CD4-positive, alpha-beta T cell treated with Interleukin-12 subunit alpha and Interleukin-12 subunit beta, for 1 hour (primary cell): ENCODE measurements around the gene DSCAML1.

Experiments
- DNase-seq: peaks from one replicate; pipeline ENCODE4 v3.0.0-alpha.2; 2020

The DSCAML1 gene

DNA sequence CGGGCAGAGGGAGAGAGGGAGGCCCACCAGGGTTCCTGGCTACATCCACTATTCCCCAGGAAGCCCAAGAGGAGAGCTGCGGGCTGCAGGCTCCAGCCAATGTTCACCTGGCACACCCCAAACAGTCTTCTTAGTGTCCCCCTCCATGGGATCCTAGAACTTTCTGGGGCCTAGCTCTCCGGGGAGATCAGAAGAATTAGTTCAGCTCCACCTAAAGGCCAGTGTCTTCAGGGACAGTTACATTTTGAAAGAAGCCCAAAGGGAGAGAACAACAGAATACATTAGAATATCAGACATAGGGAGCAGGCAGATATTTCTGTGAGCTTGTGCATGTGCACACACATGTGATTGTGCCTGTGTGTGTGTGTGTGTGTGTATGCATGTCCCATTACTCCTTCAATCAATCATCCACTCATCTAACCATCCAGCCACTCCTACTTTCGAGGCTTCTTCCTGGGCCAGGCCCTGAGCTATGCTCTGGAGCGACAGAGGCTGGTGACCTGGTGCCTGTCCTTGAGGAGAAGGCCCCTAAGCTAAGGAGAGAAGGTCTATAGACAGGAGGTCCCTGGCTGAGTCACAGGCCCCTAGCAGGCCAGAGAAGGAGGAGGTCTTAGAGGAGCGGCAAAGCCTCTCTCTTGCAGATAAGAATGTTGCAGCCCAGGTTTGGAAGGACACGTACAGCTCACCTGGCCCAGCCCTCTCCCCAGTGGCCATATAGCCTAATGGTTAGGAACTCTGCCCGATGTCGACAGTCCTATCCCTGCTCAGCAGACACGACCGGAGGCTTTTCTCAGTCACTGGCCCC lies 165.5 kb downstream of the DSCAML1 start:
- no peak for DNase-seq

DNA sequence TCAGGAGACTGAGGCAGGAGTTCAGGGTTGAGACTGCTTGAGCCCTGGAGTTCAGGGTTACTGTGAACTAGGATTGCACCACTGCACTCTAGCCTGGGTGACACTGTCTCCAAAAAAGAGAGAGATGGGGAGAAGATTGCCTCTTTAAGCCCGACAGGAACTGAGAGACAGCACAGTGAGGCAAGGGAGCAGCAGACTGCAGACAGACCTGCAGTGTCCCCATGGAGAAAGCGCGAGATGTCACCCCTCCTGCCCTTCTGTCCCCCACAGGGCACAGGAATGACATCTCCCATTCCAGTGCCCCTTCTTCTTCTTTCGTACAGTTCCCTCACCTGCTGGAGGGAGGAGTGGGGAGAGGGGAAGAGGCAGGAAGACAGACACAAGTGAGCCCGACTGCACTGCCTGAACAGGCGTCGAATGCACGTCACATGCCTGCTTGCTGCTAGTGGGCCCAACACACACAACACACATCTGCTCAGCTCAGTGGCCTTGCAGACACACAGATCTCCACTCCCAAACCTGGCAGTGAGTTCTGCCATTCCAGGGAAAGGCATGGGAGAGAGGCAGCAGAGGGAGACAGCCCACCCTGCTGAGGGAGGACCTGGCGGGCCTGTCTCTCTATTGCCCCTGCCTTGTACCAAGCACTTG lies 167.0 kb downstream of the DSCAML1 start:
- DNase-seq = no peak

DNA sequence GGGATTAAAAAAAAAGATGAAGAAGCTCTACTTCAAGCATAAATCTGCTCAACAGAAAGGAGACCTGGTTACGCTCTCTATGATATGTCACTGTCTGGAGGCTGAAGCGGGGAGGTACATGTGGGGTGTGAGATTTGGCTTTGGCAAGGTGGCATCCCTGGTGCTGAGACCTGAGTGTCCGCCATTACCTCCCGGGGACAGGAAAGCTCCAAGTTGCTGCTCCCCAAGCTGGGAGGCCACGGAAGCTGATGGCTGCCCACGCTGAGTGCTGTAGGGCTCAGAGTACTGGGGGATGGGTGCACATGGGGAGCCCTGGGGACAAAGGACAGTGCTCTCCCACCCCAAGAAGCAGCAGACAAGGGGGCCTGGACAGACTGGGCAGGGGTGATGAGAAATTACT lies 167.9 kb downstream of the DSCAML1 start:
- DNase-seq = no peak

DNA sequence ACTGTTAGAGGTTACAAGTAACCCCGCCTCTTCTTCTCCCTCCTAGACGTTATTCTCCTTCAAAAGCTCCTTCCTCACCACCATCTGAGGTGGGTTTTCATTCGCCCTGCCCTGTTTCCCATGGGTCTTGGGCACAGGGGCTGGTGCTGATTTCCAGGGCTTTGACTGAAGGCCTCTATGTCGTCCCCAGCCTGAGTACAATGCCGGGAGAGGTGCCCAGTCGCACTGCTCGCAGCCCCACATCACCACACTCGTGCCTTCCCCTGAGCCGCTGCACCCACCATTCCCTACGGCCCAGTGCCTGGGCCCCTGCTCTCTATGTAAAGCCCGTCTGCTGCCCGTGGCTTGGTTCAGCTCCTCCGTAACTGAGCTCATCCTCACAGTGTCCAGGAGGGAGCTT lies 169.8 kb downstream of the DSCAML1 start:
- no peak for DNase-seq

DNA sequence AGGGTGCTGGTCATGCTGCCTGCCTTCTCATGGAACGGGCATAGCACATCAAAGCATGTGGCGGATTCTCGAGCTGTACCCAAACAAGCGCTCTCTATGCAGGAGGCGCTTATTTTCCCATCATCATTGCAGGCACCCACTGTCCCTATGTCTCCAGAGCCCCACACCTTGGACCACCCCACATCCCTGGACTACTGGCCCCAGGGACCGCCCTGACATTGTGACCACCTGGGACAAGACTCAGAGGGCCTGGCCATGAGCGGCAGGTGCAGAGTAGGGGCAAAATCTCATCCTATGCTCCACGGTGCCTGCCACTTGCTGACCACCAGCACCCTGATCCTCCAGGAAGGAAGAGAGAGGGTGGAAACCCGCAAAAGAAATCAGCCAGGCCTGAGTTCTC lies 170.4 kb downstream of the DSCAML1 start:
- no peak for DNase-seq

DNA sequence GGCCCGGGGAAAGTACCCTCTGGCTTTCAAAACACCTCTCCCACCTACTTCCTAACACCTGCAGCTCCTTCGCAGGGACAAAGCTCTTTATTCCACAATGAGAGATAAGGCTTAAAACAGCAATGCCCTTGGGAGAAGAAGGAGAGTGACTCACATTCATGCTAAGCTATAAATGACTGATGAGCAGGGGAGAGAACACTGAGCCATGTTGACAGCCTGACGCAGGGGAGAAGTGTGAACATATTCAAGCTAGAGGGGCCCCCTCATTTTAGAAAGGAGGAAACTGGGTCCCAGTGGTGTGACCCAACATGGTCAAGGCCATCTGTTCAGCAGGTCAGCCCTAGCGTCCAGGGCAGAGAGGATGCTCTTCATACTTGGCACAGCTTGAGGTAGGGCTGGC lies 171.8 kb downstream of the DSCAML1 start:
- DNase-seq = no peak

DNA sequence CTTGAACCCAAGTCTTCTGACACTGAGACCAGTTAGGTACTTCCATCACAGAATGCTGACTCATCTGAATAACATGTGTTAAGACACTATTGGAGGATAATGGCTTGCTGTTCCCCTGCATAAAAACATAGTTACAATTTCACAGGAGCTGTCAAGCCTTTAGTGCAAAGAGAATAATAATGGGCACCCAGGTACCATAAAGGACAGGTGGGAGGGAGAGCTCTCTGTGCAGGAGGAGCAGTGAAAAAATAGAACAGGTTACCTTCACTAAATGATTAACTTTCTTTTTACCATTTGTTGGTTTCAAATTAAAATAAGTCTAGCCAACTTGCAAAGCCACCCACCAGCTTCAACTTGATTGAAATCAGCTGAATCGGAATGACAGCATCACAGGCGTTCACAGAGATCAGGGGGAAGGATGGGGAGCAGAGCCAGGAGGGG lies 173.2 kb downstream of the DSCAML1 start:
- DNase-seq = no peak

DNA sequence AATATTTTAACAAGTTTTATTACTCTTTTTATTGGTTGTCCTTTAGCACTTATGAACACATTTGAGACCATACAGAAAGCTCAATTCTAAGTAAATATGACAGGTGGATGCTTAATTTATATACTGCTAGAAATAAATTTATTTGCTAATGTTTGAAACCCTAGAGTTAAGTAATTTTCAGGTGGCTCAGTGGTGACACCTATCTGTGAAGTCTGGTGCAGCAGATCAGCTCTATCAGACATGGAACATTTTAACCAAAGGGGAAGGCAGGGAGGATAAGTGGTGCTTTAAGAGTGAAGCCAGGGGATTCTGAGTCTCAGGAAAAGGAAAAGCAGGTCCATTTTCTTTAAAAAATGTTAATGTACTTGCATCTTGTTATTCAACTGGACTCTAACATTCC lies 175.8 kb downstream of the DSCAML1 start:
- no peak for DNase-seq

DNA sequence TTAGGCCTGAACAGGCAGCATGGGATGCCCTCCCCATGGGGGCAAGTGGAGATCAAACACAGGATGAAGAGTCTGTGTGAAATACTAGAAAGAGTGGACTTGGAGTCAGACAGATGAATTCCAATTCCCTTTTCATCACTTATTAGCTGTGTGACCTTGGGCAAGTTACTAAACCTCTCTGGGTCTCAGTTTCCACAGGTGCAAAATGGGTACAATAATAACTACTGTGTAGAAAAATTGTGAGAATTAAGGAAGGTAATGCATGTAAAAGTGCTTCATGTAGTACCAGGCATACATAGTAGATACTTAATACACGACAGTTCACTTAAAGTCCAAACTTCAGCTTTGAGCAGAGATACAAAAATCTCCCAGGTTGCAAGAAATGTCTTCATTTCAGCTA lies 176.4 kb downstream of the DSCAML1 start:
- DNase-seq = no peak

DNA sequence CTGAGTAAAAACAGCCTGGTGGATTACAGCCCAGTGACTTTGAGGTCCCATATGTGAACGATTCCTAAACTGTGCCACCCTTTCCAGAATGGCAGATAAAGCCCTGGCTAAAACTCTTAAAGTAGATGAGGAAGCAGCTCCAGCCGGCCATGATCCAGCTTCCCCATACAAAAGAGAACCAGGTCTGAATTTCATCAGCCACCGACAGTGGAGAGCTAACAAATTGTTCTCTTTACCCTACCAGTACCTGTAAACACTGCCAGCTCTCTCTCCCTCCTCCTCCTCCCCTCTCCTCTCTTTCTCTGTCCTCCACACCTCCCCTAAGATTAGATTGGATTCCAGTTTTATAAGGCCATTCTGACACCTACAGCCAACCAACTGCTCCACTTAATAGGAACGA lies 176.9 kb downstream of the DSCAML1 start:
- no peak for DNase-seq

DNA sequence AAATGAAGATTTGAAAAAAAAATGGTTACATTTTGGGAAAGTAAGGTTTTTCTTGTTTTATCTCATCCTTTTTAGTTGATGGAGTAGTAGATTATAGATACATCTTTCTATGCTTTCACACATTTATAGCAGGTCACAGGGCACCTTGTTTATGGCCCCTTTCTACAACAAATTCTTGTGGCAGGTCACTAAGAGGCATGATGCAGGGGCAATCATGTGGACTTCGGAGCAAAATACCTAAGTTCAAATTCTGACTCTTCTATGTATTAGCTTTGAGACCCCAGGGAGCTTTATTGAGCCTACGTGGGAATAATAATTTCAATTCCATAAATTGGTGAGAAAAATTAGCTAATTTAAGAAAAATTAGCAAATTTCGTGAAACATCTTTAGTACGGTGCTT lies 177.4 kb downstream of the DSCAML1 start:
- no peak for DNase-seq

DNA sequence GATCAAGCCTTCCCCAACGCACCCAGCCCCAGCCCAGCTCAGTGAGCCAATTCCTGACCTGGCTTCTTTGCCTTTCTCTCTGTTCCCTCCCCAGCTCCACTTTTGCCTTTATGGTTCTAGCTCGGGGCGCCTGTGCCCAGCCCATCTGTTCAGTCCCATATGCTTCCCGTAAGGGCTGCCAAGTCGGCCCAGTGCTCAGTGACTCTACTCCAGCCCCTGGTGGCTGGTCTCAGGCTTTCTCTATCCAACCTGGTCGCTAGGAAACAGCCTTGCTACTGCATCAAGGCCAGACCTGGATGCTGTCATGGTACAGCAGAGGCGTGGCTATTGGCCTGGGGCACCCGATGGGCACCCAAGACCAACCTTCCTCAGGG lies 178.0 kb downstream of the DSCAML1 start:
- no peak for DNase-seq

DNA sequence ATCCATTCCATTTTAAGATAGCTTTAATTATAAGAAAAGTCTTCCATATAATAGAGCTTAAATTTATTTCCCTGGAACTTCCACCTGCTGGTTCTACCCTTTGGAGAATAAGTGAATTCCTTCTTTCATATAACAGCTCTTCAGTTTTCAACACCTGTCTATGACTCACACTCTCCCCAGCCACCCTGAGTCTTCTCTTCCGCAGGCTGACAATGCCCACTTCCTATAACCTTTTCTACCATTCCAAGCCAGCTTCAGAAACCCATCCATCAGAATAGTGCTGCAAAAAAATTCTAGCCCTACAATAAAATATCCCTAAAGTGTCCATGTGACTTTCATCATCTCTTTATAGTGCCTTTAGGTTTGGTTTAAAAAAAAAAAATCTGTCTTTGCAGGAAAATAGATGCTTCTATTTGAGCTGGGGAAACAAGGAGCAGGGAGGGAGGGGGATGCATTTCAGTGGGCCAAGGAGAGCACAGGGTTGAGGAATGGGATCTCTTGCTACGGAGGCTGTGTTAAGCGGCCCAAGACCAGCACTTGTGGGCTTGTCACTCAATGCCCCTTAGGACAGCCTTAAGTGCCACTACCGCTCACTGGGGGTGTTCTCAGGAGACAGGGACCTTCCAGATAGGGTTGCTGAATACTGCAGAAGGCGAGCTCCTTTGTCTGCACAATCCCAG lies 178.6 kb downstream of the DSCAML1 start:
- no peak for DNase-seq

DNA sequence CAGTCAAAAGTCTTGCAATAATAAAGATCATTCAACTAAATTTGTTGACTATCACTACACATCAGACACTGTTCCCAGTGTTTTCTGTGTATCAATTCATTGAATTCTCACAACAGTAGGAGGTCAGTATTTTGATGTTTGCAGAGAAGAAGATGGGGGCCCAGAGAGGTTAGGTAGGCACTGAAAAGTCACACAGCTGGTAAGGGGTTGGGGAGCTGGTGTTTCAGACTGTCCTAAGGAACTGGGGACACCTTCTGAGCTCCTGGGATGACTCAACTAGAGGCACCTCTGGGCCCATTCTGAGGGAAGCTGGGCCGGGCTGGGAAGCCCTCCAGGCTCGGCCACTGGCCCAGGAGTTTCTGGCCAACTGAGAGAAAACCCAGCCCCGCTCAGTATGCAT lies 180.0 kb downstream of the DSCAML1 start:
- DNase-seq = no peak

DNA sequence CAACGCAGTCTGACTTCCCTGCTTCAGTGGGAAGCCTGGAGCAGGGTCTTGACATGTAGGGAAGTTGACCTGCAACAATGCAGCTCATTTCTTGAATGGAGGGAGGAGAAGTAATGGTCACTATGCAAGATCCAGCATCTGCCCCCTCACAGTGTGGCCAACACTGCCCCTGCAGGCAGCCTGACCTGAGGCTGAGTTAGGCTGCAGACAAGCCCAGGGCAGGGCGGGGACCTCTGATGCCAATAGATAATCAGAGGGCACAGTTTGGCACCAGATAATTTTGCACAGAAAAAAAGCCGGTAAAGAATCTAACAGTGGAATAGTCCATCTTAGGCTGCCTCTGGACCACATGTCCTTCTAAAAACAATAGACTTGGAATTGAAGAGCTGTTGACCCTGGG lies 182.3 kb downstream of the DSCAML1 start:
- DNase-seq = no peak

DNA sequence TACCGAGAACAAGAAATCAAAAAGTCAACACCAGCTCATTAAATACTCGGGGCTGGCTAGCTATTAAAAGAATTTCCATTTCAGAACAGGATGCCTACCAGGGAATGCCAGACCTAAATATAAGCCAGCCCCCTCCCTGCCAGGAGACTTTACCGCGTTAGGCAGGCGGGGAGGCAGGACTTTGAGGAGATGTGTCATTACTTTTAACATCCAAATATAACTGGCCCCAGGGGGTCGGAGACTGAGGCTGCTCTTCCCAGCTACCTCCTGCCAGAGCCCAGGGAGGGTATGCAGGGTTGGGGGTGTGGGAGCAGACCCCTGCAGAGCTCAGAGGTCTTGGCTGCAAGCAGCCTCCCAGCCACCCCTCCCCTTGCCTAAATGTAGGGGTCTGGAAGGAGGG lies 183.5 kb downstream of the DSCAML1 start:
- DNase-seq = no peak

DNA sequence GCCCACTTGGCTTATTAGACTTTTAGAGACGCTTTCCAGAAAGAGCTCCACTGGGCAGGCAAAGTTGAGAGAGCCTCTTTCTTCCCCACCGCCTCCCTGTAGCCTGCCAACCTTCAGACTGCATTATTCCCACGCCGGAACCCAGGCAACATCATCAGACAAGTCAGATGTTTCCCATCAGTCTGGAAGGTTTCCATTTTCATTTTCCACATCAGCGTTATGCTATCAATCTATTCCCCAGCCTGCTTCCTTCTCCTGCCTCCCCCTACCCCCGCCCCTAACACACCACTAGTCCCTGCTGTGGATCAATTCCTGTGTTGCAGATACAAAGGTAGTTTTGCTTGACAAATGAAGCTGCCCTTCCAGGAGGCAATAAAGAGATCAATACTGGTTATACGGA lies 184.8 kb downstream of the DSCAML1 start:
- no peak for DNase-seq

DNA sequence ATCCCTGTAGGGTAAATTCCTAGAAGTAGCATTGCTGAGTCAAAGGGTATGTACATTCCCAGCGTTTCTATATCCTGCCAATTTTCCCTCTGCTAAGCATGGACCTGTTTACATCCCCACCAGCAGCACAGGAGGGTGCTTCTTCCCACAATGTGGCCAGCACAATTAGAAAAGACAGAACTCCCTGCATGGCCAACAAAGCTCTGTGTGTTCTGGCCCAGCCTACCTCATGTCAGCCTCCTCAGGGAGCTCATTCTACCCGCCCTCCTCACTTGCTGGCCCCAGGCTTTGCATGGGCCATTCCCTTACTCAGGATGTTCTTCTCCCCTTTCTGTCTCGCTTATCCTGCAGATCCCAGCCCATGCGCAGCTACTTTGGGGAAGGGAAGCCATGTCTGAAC lies 186.1 kb downstream of the DSCAML1 start:
- no peak for DNase-seq

DNA sequence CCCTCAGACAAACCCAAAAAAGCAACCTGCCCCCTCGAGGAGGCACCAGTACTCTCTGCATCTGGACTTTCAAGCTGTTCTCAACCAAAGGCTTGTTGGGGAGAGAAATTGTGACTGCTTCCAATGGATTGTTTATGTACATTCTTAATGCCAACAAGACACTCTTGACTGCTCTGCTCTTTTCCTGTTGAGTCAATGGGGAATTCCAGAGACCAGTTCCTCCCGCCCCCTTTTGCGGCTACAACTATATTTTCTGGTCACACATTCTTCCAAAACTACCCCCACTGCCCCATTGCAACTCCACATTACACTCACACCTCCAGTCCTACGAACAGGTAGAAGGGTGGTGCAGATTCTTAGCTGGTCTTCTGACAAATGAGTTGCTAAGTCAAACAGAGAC lies 187.0 kb downstream of the DSCAML1 start:
- DNase-seq = no peak

DNA sequence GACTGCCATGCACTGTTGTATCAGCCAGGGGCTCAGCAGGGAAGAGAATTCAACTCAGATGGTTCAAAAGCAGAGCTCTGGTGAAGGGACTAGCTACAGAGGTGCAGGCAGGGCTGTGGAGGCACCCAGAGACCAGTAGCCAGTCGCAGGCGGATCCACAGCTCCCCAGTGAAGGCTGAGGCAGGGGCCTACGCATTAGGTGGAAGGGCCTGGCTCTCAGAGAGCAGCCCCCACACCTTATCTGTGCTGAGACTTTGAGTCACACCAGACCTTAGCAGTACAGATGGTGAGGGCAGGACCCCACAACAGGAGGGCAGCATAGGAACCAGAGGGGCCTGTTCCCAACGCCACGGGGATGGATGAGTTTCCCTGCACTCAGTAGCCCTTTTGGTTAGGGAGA lies 189.6 kb downstream of the DSCAML1 start:
- DNase-seq = no peak

DNA sequence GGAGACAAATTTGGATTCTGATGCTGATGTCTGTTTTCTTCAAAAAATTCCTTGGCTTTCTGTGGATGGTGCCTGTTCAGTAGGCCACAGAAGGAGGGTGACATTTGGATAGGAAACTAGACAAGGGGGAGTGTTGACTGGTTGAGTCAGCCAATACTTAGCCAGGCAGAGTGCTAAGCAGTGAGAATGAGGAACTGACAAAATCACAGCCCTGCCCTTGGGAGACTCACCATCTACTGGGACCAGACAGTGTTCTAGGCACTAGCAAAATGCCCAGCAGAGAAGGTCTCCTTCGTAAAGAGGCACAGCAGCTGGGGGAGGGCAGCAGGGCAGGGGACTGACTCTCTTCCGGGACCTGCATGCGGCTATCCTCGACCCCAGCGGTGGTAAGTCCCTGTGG lies 190.2 kb downstream of the DSCAML1 start:
- no peak for DNase-seq

DNA sequence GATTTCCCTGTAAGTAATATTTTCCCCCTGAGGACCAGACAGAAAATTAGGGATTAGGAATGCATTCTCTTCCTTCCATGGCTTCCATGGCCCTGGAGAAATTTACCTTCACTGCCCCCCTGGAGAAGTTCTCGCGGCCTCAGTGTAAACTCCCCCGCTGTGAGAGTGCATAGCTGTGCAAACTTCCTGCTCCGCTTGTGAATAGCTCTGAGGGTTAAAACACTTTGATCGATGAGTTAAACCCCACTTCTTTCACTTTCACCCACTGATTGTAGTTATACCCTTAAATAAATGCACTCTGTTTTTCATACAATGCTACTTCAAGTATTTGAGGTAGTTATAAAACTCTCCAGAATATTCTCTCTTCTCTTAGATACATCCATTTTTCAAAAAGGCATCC lies 190.8 kb downstream of the DSCAML1 start:
- DNase-seq = peak; percentile 4

DNA sequence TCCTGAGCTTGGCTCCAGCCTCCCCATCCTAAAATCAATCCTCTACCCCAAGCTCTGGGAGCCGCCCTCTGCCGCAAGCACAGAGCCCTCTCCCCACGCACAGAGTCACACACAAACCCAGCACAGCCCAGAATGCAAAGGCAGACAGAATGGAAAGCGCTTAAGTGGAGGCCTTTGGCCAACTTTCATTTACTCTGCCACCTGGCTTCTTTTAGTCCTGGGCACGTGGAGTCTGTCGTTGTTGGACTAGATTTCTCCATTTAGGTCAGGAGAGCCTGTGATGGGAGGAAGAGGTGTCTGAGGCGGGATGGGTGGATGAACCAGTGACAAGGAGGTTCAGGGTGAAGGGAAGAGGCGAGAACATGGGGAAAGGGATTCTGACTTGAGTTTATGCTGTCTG lies 191.7 kb downstream of the DSCAML1 start:
- no peak for DNase-seq

DNA sequence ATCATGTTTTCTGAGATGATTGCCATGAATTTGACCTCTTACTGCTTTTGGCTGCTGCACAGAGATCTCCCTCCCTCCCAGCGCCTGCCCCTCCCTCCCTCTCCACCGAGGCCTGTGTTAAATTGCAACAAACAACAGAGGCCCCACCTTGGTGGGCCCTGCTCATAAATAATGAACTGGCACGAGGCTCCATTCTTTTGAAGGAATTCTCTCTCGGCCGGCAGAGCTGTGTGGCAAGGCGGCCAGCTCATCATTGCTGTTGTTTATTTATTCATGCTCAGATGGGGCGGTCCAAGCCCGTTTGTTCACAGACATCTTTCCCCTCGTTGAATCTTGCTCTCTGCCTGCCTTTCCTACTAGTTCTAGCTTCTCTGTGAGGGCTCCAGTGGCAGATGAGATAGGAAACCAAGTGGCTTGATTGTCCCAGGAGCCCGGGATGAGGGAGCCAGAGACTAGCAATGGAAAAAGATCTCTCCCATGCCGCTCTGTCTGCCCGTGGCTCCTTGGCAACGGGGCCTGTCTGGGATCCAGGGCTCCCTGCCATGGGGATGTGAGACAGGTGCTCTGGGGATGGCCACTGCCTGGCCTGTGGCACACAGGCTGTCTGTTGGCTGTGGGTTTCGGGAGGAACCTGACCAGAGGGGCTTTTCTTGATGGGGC lies 192.6 kb downstream of the DSCAML1 start:
- no peak for DNase-seq
